KMS-11 (cell line): ENCODE data around the gene SEZ6L2.

ENCODE experiments used
- H2AFZ ChIP-seq: fragments of 200-600 bp; sonication (generic); 2 replicates; pipeline ENCODE4 v1.6.1; 2016; ENCODE audit warnings: antibody characterized with exemption, mixed run types, low read depth
- H3K27ac ChIP-seq: fragments of 200-600 bp; sonication (generic); 2 replicates; pipeline ENCODE4 v1.6.1; 2016; ENCODE audit warnings: mild to moderate bottlenecking, mixed run types
- H3K27me3 ChIP-seq: fragments of 200-600 bp; sonication (generic); 2 replicates; pipeline ENCODE4 v1.6.1; 2017; ENCODE audit warnings: mild to moderate bottlenecking, low read depth, mixed run types, moderate library complexity; ENCODE audit not compliant: insufficient read depth
- H3K36me3 ChIP-seq: fragments of 200-600 bp; sonication (generic); 2 replicates; pipeline ENCODE4 v1.6.1; 2017; ENCODE audit warnings: mild to moderate bottlenecking, mixed run types; ENCODE audit not compliant: insufficient read depth
- H3K4me1 ChIP-seq: fragments of 200-600 bp; sonication (generic); 2 replicates; pipeline ENCODE4 v1.6.1; 2016; ENCODE audit warnings: mild to moderate bottlenecking, low read depth, mixed run types; ENCODE audit not compliant: poor library complexity, severe bottlenecking
- H3K4me2 ChIP-seq: fragments of 200-600 bp; sonication (generic); 2 replicates; pipeline ENCODE4 v1.7.0; 2016; ENCODE audit warnings: mild to moderate bottlenecking, mixed run types
- H3K4me3 ChIP-seq: fragments of 200-600 bp; sonication (generic); IDR thresholded peaks from 2 replicates; pipeline ENCODE4 v1.6.1; 2017; ENCODE audit warnings: low read depth, low read length, mixed read lengths; ENCODE audit not compliant: insufficient read depth
- H3K79me2 ChIP-seq: fragments of 200-600 bp; sonication (generic); 2 replicates; pipeline ENCODE4 v1.6.1; 2016; ENCODE audit warnings: low read depth, mixed run types; ENCODE audit not compliant: insufficient read depth
- H3K9ac ChIP-seq: fragments of 200-600 bp; sonication (generic); 2 replicates; pipeline ENCODE4 v1.6.1; 2016; ENCODE audit warnings: mild to moderate bottlenecking, mixed run types
- H4K20me1 ChIP-seq: fragments of 200-600 bp; sonication (generic); 2 replicates; pipeline ENCODE4 v1.6.1; 2016; ENCODE audit warnings: mild to moderate bottlenecking, mixed run types; ENCODE audit not compliant: insufficient read depth
- CTCF ChIP-seq: fragments of 200-600 bp; sonication (generic); conservative IDR thresholded peaks from 2 replicates; pipeline ENCODE4 v1.6.1; 2017; ENCODE audit warnings: low read depth, mild to moderate bottlenecking, antibody characterized with exemption, low read length, moderate library complexity, mixed read lengths

The SEZ6L2 gene

GRCh38 chr16:29862884-29863668 is 36.3 kb downstream of the SEZ6L2 start, which contains the start of gene CDIPT:
TSS of gene CDIPT (minus strand) at chr16:29863226. CDS start at chr16:29862857, 369 bp downstream.
- H3K27me3 ChIP-seq, result no peaks in the 10 kb centered on the region; the same call in 1 of the 2 replicates
- H2AFZ ChIP-seq, result peak within 1 kb of the TSS; percentile 85
- no peak within 1 kb of the TSS for H3K4me3 ChIP-seq
- no peaks in the 10 kb centered on the region for H4K20me1 ChIP-seq
- H3K79me2 ChIP-seq, result peaks cover 13% of the 10 kb centered on the region; the same call in 1 of the 2 replicates
- H3K36me3 ChIP-seq, result peaks cover 4% of the 10 kb centered on the region; the same call in 1 of the 2 replicates
- peaks cover 17% of the 10 kb centered on the region for H3K4me1 ChIP-seq
- H3K27ac ChIP-seq, result peak within 1 kb of the TSS; percentile 85
- peak within 1 kb of the TSS; percentile 85 for H3K9ac ChIP-seq
- TF ChIP-seq CTCF, result no peak; the same call in 1 of the 2 replicates
- peak within 1 kb of the TSS; percentile 99 for H3K4me2 ChIP-seq

GRCh38 chr16:29862383-29862883 is 36.9 kb downstream of the SEZ6L2 start:
- no peaks in the 10 kb centered on the region for H4K20me1 ChIP-seq
- H3K36me3 ChIP-seq, result peaks cover 4% of the 10 kb centered on the region; the same call in 1 of the 2 replicates
- peak overlapping the region; percentile 85 for H2AFZ ChIP-seq
- peak overlapping the region; percentile 99 for H3K4me2 ChIP-seq
- H3K27ac ChIP-seq, result no peak overlapping the region
- no peak overlapping the region for H3K4me3 ChIP-seq
- H3K79me2 ChIP-seq, result peaks cover 13% of the 10 kb centered on the region; the same call in 1 of the 2 replicates
- H3K4me1 ChIP-seq, result peaks cover 17% of the 10 kb centered on the region
- TF ChIP-seq CTCF, result no peak
- peak overlapping the region; percentile 85 for H3K9ac ChIP-seq
- H3K27me3 ChIP-seq, result no peaks in the 10 kb centered on the region; the same call in 1 of the 2 replicates

GRCh38 chr16:29860218-29860617 is 39.1 kb downstream of the SEZ6L2 start:
- Histone ChIP-seq H3K79me2 (peaks cover 13% of the 10 kb centered on the region; the same call in 1 of the 2 replicates), H3K27ac (no peak overlapping the region), H3K4me2 (no peak overlapping the region), H4K20me1 (no peaks in the 10 kb centered on the region), H3K4me3 (no peak overlapping the region), H3K9ac (no peak overlapping the region), H3K36me3 (peaks cover 4% of the 10 kb centered on the region; the same call in 1 of the 2 replicates), H3K4me1 (peaks cover 17% of the 10 kb centered on the region), H3K27me3 (no peaks in the 10 kb centered on the region), H2AFZ (no peak overlapping the region)
- TF ChIP-seq CTCF, result no peak

- Histone ChIP-seq H3K36me3 (peaks cover 4% of the 10 kb centered on the region; the same call in 1 of the 2 replicates), H3K9ac (no peak overlapping the region), H3K4me2 (no peak overlapping the region), H3K79me2 (peaks cover 13% of the 10 kb centered on the region; the same call in 1 of the 2 replicates), H3K4me1 (peaks cover 17% of the 10 kb centered on the region), H4K20me1 (no peaks in the 10 kb centered on the region), H3K27ac (no peak overlapping the region), H3K4me3 (no peak overlapping the region), H3K27me3 (no peaks in the 10 kb centered on the region), H2AFZ (no peak overlapping the region)
- TF ChIP-seq CTCF, result no peak
Observed at GRCh38 chr16:29858974-29859373, 40.4 kb downstream of the SEZ6L2 start.
